BLaER1 (cell line): Measurements from ENCODE around the gene SLC37A2.
"Not testable (repeated sequence)": the region's sequence is repeated elsewhere in the genome, so short reads cannot be mapped to it uniquely, and the experiment has no call there.

Experiments used
- H3K27ac ChIP-seq: shearing (Covaris generic); formaldehyde crosslinking; 2 replicates; pipeline ENCODE4 v1.8.1; 2022
- H3K27me3 ChIP-seq: shearing (Covaris generic); formaldehyde crosslinking; 2 replicates; pipeline ENCODE4 v1.8.1; 2022
- H3K36me3 ChIP-seq: shearing (Covaris generic); formaldehyde crosslinking; 2 replicates; pipeline ENCODE4 v1.8.1; 2022
- H3K4me1 ChIP-seq: shearing (Covaris generic); formaldehyde crosslinking; 2 replicates; pipeline ENCODE4 v1.8.1; 2022
- H3K4me2 ChIP-seq: shearing (Covaris generic); formaldehyde crosslinking; 2 replicates; pipeline ENCODE4 v1.8.1; 2022
- H3K4me3 ChIP-seq: shearing (Covaris generic); formaldehyde crosslinking; 2 replicates; pipeline ENCODE4 v1.8.1; 2022
- H3K9ac ChIP-seq: shearing (Covaris generic); formaldehyde crosslinking; 2 replicates; pipeline ENCODE4 v1.8.1; 2022
- H3K9me3 ChIP-seq: shearing (Covaris generic); formaldehyde crosslinking; 2 replicates; pipeline ENCODE4 v1.8.1; 2022
- H4K20me1 ChIP-seq: shearing (Covaris generic); formaldehyde crosslinking; 2 replicates; pipeline ENCODE4 v1.8.1; 2022
- Cebpa-rat ChIP-seq: shearing (Covaris generic); IDR thresholded peaks from 2 replicates; pipeline ENCODE4 v1.8.1; 2022

The SLC37A2 gene

GRCh38 chr11:125062931-125063428 is at the start of gene SLC37A2:
TSS of gene SLC37A2 (plus strand) at chr11:125063305. CDS start at chr11:125063368, 63 bp downstream.
- H3K4me1 ChIP-seq: peaks cover 14% of the 10 kb centered on the region
- H3K36me3 ChIP-seq: no peaks in the 10 kb centered on the region
- H3K4me3 ChIP-seq: peak within 1 kb of the TSS; percentile 67
- no peak for TF ChIP-seq Cebpa-rat
- H3K27me3 ChIP-seq: peaks cover 54% of the 10 kb centered on the region
- no peaks in the 10 kb centered on the region; the same call in 1 of the 2 replicates for H4K20me1 ChIP-seq
- H3K27ac ChIP-seq: peak within 1 kb of the TSS; percentile 29; the same call in 1 of the 2 replicates
- no peaks in the 10 kb centered on the region; the same call in 1 of the 2 replicates for H3K9me3 ChIP-seq
- H3K9ac ChIP-seq: peak within 1 kb of the TSS; percentile 53; the same call in 1 of the 2 replicates
- peak within 1 kb of the TSS; percentile 95 for H3K4me2 ChIP-seq

- no peaks in the 10 kb centered on the region for H4K20me1 ChIP-seq
- no peak for TF ChIP-seq Cebpa-rat
- no peak overlapping the region for H3K4me2 ChIP-seq
- no peaks in the 10 kb centered on the region for H3K4me1 ChIP-seq
- no peak overlapping the region for H3K4me3 ChIP-seq
- H3K36me3 ChIP-seq: no peaks in the 10 kb centered on the region
- no peak overlapping the region for H3K27ac ChIP-seq
- H3K9ac ChIP-seq: no peak overlapping the region
- H3K27me3 ChIP-seq: no peaks in the 10 kb centered on the region
- 0 out of 2 replicates have a peak, but pooled peaks cover 3% of the 10 kb centered on the region for H3K9me3 ChIP-seq
Observed at GRCh38 chr11:125016413-125016812, 46.7 kb upstream of the SLC37A2 start.

- H3K4me1 ChIP-seq: no peaks in the 10 kb centered on the region
- no peaks in the 10 kb centered on the region for H3K36me3 ChIP-seq
- H3K4me2 ChIP-seq: no peak overlapping the region
- H3K9me3 ChIP-seq: no peaks in the 10 kb centered on the region
- H3K4me3 ChIP-seq: no peak overlapping the region
- H3K27me3 ChIP-seq: no peaks in the 10 kb centered on the region
- no peak for TF ChIP-seq Cebpa-rat
- H3K9ac ChIP-seq: no peak overlapping the region
- H4K20me1 ChIP-seq: no peaks in the 10 kb centered on the region
- H3K27ac ChIP-seq: no peak overlapping the region
Observed at GRCh38 chr11:125020342-125020741, 42.8 kb upstream of the SLC37A2 start.

- Histone ChIP-seq H3K9me3 (no peaks in the 10 kb centered on the region), H3K4me3 (no peak overlapping the region), H3K4me2 (no peak overlapping the region), H3K27me3 (no peaks in the 10 kb centered on the region), H3K36me3 (no peaks in the 10 kb centered on the region), H3K9ac (no peak overlapping the region), H3K27ac (no peak overlapping the region), H3K4me1 (no peaks in the 10 kb centered on the region), H4K20me1 (no peaks in the 10 kb centered on the region)
- TF ChIP-seq Cebpa-rat: no peak
Observed at GRCh38 chr11:125022551-125022950, 40.6 kb upstream of the SLC37A2 start.

GRCh38 chr11:125025968-125026367 is 37.1 kb upstream of the SLC37A2 start:
- H3K4me3 ChIP-seq: no peak overlapping the region
- H3K36me3 ChIP-seq: peaks cover 4% of the 10 kb centered on the region; the same call in 1 of the 2 replicates
- no peak overlapping the region for H3K27ac ChIP-seq
- no peak overlapping the region for H3K4me2 ChIP-seq
- H3K9me3 ChIP-seq: no peaks in the 10 kb centered on the region
- no peak overlapping the region for H3K9ac ChIP-seq
- no peaks in the 10 kb centered on the region for H3K4me1 ChIP-seq
- H4K20me1 ChIP-seq: no peaks in the 10 kb centered on the region
- TF ChIP-seq Cebpa-rat: no peak
- H3K27me3 ChIP-seq: no peaks in the 10 kb centered on the region

- H3K36me3 ChIP-seq, H3K27ac ChIP-seq, H3K27me3 ChIP-seq, H3K4me2 ChIP-seq, H3K4me3 ChIP-seq, H3K9ac ChIP-seq, H3K4me1 ChIP-seq, H4K20me1 ChIP-seq: not testable (repeated sequence)
- H3K9me3 ChIP-seq: peaks cover 24% of the 10 kb centered on the region
Observed at GRCh38 chr11:125029431-125029830, 33.7 kb upstream of the SLC37A2 start.

GRCh38 chr11:125036933-125037332 is 26.2 kb upstream of the SLC37A2 start:
- peak overlapping the region; percentile 37; the same call in 1 of the 2 replicates for H3K4me2 ChIP-seq
- H3K4me3 ChIP-seq: no peak overlapping the region
- no peak overlapping the region for H3K27ac ChIP-seq
- H3K4me1 ChIP-seq: peaks cover 6% of the 10 kb centered on the region; the same call in 1 of the 2 replicates
- no peak overlapping the region for H3K9ac ChIP-seq
- no peak for TF ChIP-seq Cebpa-rat
- no peaks in the 10 kb centered on the region for H4K20me1 ChIP-seq
- no peaks in the 10 kb centered on the region for H3K27me3 ChIP-seq
- no peaks in the 10 kb centered on the region for H3K36me3 ChIP-seq
- peaks cover 42% of the 10 kb centered on the region for H3K9me3 ChIP-seq

- Histone ChIP-seq H3K36me3 (no peaks in the 10 kb centered on the region), H4K20me1 (no peaks in the 10 kb centered on the region), H3K4me1 (no peaks in the 10 kb centered on the region), H3K9ac (no peak overlapping the region), H3K9me3 (peaks cover 17% of the 10 kb centered on the region), H3K4me3 (no peak overlapping the region), H3K27me3 (no peaks in the 10 kb centered on the region), H3K4me2 (no peak overlapping the region), H3K27ac (no peak overlapping the region)
- TF ChIP-seq Cebpa-rat: no peak
Observed at GRCh38 chr11:125049164-125049792, 13.8 kb upstream of the SLC37A2 start.

- no peak for TF ChIP-seq Cebpa-rat
- Histone ChIP-seq H3K4me2 (no peak overlapping the region), H3K4me3 (no peak overlapping the region), H3K27me3 (no peaks in the 10 kb centered on the region), H3K9me3 (no peaks in the 10 kb centered on the region), H3K4me1 (no peaks in the 10 kb centered on the region), H3K27ac (no peak overlapping the region), H4K20me1 (no peaks in the 10 kb centered on the region), H3K36me3 (no peaks in the 10 kb centered on the region), H3K9ac (no peak overlapping the region)
Observed at GRCh38 chr11:125052047-125052446, 11.1 kb upstream of the SLC37A2 start.

- no peak overlapping the region for H3K27ac ChIP-seq
- no peaks in the 10 kb centered on the region for H3K4me1 ChIP-seq
- TF ChIP-seq Cebpa-rat: no peak
- no peaks in the 10 kb centered on the region for H4K20me1 ChIP-seq
- no peaks in the 10 kb centered on the region for H3K9me3 ChIP-seq
- H3K4me3 ChIP-seq: no peak overlapping the region
- H3K27me3 ChIP-seq: no peaks in the 10 kb centered on the region
- no peak overlapping the region for H3K4me2 ChIP-seq
- H3K9ac ChIP-seq: no peak overlapping the region
- no peaks in the 10 kb centered on the region for H3K36me3 ChIP-seq
Observed at GRCh38 chr11:125053167-125053566, 9.9 kb upstream of the SLC37A2 start.
